ENCODE measurements around the gene JAG2.

JAG2 gene

GRCh38 chr14:105150368-105151083 lies 18.1 kb downstream of the JAG2 start:
- DNase-seq (ENCODE audit: low read depth) = no peak

- no peak for DNase-seq (ENCODE audit: low read depth)
These were observed 18.6 kb downstream of the JAG2 start for GRCh38 chr14:105150026-105150367.

GRCh38 chr14:105149146-105149781 lies 19.3 kb downstream of the JAG2 start:
- no peak for DNase-seq (ENCODE audit: low read depth)

- DNase-seq (ENCODE audit: low read depth) = no peak
These were observed 19.9 kb downstream of the JAG2 start for GRCh38 chr14:105148604-105149145.

GRCh38 chr14:105147671-105148603 lies 20.6 kb downstream of the JAG2 start:
- DNase-seq (ENCODE audit: low read depth) = no peak

GRCh38 chr14:105146976-105147635 lies 21.5 kb downstream of the JAG2 start:
- no peak for DNase-seq (ENCODE audit: low read depth)

- DNase-seq (ENCODE audit: low read depth) = no peak
These were observed 22.2 kb downstream of the JAG2 start for GRCh38 chr14:105146181-105146975.

- DNase-seq (ENCODE audit: low read depth) = no peak
These were observed 23.0 kb downstream of the JAG2 start for GRCh38 chr14:105145381-105146180.

GRCh38 chr14:105144666-105145380 lies 23.8 kb downstream of the JAG2 start:
- DNase-seq (ENCODE audit: low read depth) = no peak

GRCh38 chr14:105144026-105144665 lies 24.4 kb downstream of the JAG2 start:
- no peak for DNase-seq (ENCODE audit: low read depth)

- no peak for DNase-seq (ENCODE audit: low read depth)
These were observed 25.0 kb downstream of the JAG2 start for GRCh38 chr14:105143451-105144025.

GRCh38 chr14:105142651-105143450 lies 25.7 kb downstream of the JAG2 start:
- no peak for DNase-seq (ENCODE audit: low read depth)

- no peak for DNase-seq (ENCODE audit: low read depth)
These were observed 26.9 kb downstream of the JAG2 start for GRCh38 chr14:105141486-105142281.

- no peak for DNase-seq (ENCODE audit: low read depth)
These were observed 27.6 kb downstream of the JAG2 start for GRCh38 chr14:105141026-105141425.

GRCh38 chr14:105140581-105140980 lies 28.0 kb downstream of the JAG2 start:
- no peak for DNase-seq (ENCODE audit: low read depth)

- no peak for DNase-seq (ENCODE audit: low read depth)
These were observed 28.7 kb downstream of the JAG2 start for GRCh38 chr14:105139831-105140239.

GRCh38 chr14:105139212-105139825 lies 29.3 kb downstream of the JAG2 start:
- no peak for DNase-seq (ENCODE audit: low read depth)
